PC-9 (cell line): ENCODE measurements around the gene TPRG1L. TPM values are rescaled to one million over a fixed set of nuclear protein-coding genes. Genes with fewer than 3 reads are reported as not detected.

ENCODE experiments used
- BruUV-seq: library from RNA; stranded (reverse); fragments of 400-500 nt; replicated peaks from 2 replicates; lab custom pipeline; 2021; lab: Mats Ljungman, UMichigan
- CTCF ChIA-PET: fragments of 300-600 bp; sonication (Branson Sonifier 250); formaldehyde crosslinking; loops from one replicate; lab custom pipeline; 2022; ENCODE audit warnings: antibody characterized with exemption; lab: Charles Lee
- POLR2A ChIA-PET: fragments of 300-600 bp; sonication (Branson Sonifier 250); formaldehyde crosslinking; loops from one replicate; lab custom pipeline; 2022; ENCODE audit warnings: antibody characterized with exemption; ENCODE audit not compliant: unreplicated experiment; lab: Charles Lee
- DNase-seq, 2 experiments: peaks; one replicate each; pipeline versions ENCODE4 v3.0.0 to v3.0.0-alpha.2; 2015 to 2022; ENCODE audit warnings: mixed read lengths in 1 of 2
- H2AFZ ChIP-seq: fragments of 200-600 bp; sonication (generic); 2 replicates; pipeline ENCODE4 v1.8.1; 2017; ENCODE audit warnings: antibody characterized with exemption
- H3F3A ChIP-seq: fragments of 200-600 bp; sonication (generic); 2 replicates; pipeline ENCODE4 v1.8.1; 2017; ENCODE audit warnings: antibody characterized with exemption, mild to moderate bottlenecking, low read depth; ENCODE audit not compliant: insufficient read depth
- H3K27ac ChIP-seq: fragments of 200-600 bp; sonication (generic); 2 replicates; pipeline ENCODE4 v1.6.1; 2016; ENCODE audit warnings: mixed run types
- H3K27me3 ChIP-seq: fragments of 200-600 bp; sonication (generic); 2 replicates; pipeline ENCODE4 v1.6.1; 2016; ENCODE audit warnings: low read depth, mixed run types; ENCODE audit not compliant: insufficient read depth
- H3K36me3 ChIP-seq: fragments of 200-600 bp; sonication (generic); 2 replicates; pipeline ENCODE4 v1.6.1; 2016; ENCODE audit warnings: low read depth, mixed run types
- H3K4me1 ChIP-seq: fragments of 200-600 bp; sonication (generic); replicated peaks from 2 replicates; pipeline ENCODE4 v1.6.1; 2016; ENCODE audit warnings: mixed run types; ENCODE audit not compliant: insufficient read depth
- H3K4me2 ChIP-seq: fragments of 200-600 bp; sonication (generic); 2 replicates; pipeline ENCODE4 v1.6.1; 2017; ENCODE audit warnings: mixed run types
- H3K4me3 ChIP-seq: fragments of 200-600 bp; sonication (generic); 2 replicates; pipeline ENCODE4 v1.6.1; 2016; ENCODE audit warnings: mixed run types
- H3K79me2 ChIP-seq: fragments of 200-600 bp; sonication (generic); 2 replicates; pipeline ENCODE4 v1.6.1; 2017; ENCODE audit warnings: low read depth, mixed run types
- H3K9me2 ChIP-seq: fragments of 200-600 bp; sonication (generic); 2 replicates; pipeline ENCODE4 v1.8.1; 2017; ENCODE audit warnings: mild to moderate bottlenecking; ENCODE audit not compliant: insufficient read depth
- H3K9me3 ChIP-seq: fragments of 200-600 bp; sonication (generic); 2 replicates; pipeline ENCODE4 v1.8.1; 2016; ENCODE audit warnings: low read depth; ENCODE audit not compliant: insufficient read depth
- H4K20me1 ChIP-seq: fragments of 200-600 bp; sonication (generic); 2 replicates; pipeline ENCODE4 v1.8.1; 2017; ENCODE audit not compliant: insufficient read depth
- CTCF ChIP-seq: fragments of 200-600 bp; sonication (generic); conservative IDR thresholded peaks from 2 replicates; pipeline ENCODE4 v1.6.1; 2017; ENCODE audit warnings: mixed run types, antibody characterized with exemption, mild to moderate bottlenecking, moderate library complexity
- EZH2 ChIP-seq: fragments of 200-600 bp; sonication (generic); IDR thresholded peaks from 2 replicates; pipeline ENCODE4 v1.8.0; 2017; ENCODE audit warnings: antibody characterized with exemption, low read depth
- intact Hi-C: fragments of 100-400 bp; cut with micrococcal nuclease; formaldehyde crosslinking; loops from one replicate; pipeline ENCODE4 v1.10.0; 2022; ENCODE audit not compliant: unreplicated experiment
- total RNA-seq: library from RNA; stranded (reverse); gene quantifications from 2 replicates; pipeline ENCODE4 v1.2.3, GENCODE V29; 2021

The TPRG1L gene
- total RNA-seq, 1 experiment from 2014 or later = 41.4 TPM

- ChIA-PET POLR2A (interaction anchor here (0.6 kb wide), 1 partner anchor 1747 kb away, joined by 4 read pairs; no protein-coding TSS in a partner anchor), CTCF (no interaction called here)
- peaks cover 5% of the 10 kb centered on the region for H3K4me1 ChIP-seq
- BruUV-seq = no TSS peak
- no peaks in the 10 kb centered on the region for H3K36me3 ChIP-seq
- H3F3A ChIP-seq = no peaks in the 10 kb centered on the region
- H3K4me3 ChIP-seq = no peak overlapping the region
- intact Hi-C loops = no loop called here
- no peaks in the 10 kb centered on the region for H3K27me3 ChIP-seq
- no peaks in the 10 kb centered on the region for H3K9me2 ChIP-seq
- H4K20me1 ChIP-seq = no peaks in the 10 kb centered on the region
- H3K9me3 ChIP-seq = no peaks in the 10 kb centered on the region
- H3K27ac ChIP-seq = no peak overlapping the region
- TF ChIP-seq CTCF (no peak), EZH2 (no peak)
- H2AFZ ChIP-seq = no peak overlapping the region
- H3K79me2 ChIP-seq = no peaks in the 10 kb centered on the region
- H3K4me2 ChIP-seq = no peak overlapping the region
- no peak for DNase-seq
Observed at GRCh38 chr1:3677484-3677883, 52.7 kb downstream of the TPRG1L start.

- 0 out of 2 replicates have a peak, but pooled peaks cover 3% of the 10 kb centered on the region for H3K27me3 ChIP-seq
- peaks cover 5% of the 10 kb centered on the region for H3K4me1 ChIP-seq
- ChIA-PET POLR2A (no interaction called here), CTCF (no interaction called here)
- no peaks in the 10 kb centered on the region for H3K36me3 ChIP-seq
- no peak overlapping the region for H3K4me3 ChIP-seq
- TF ChIP-seq EZH2 = no peak
- TF ChIP-seq CTCF = no peak
- no peaks in the 10 kb centered on the region for H3F3A ChIP-seq
- intact Hi-C loops = no loop called here
- no peaks in the 10 kb centered on the region for H3K9me3 ChIP-seq
- H2AFZ ChIP-seq = no peak overlapping the region
- peak in 1 of 2 experiments; percentile 45 for DNase-seq
- no peak overlapping the region for H3K27ac ChIP-seq
- no peaks in the 10 kb centered on the region for H4K20me1 ChIP-seq
- no TSS peak for BruUV-seq
- no peak overlapping the region for H3K4me2 ChIP-seq
- no peaks in the 10 kb centered on the region for H3K79me2 ChIP-seq
- H3K9me2 ChIP-seq = no peaks in the 10 kb centered on the region
Observed at GRCh38 chr1:3678361-3679097, 53.7 kb downstream of the TPRG1L start.

DNA sequence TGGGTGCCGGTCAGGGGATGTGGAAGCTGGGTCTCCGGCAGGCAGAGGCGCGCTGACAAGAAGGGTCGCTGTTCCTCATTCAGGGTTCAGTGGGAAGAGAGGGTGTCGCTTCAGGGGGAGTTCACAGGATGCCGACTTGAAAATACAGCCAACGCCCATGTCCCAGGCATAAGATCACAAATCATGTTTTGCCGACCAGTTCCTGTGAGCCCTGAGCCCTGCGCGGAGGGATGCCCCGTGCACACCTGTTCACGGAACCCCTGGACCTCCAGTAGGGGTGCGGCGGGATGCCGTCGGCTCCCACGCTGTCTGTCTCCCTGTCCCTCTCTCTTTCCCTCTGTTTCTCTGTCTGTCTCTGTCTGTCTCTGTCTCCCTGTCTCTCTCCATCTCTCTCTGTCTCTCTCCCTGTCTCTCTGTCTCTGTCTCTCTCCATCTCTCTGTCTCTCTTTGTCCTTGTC, 54.3 kb downstream of the TPRG1L start:
- peaks cover 5% of the 10 kb centered on the region for H3K4me1 ChIP-seq
- no peak overlapping the region for H3K27ac ChIP-seq
- H3K79me2 ChIP-seq = no peaks in the 10 kb centered on the region
- H3K4me3 ChIP-seq = no peak overlapping the region
- no peaks in the 10 kb centered on the region for H3K9me3 ChIP-seq
- no peak overlapping the region for H3K4me2 ChIP-seq
- no peaks in the 10 kb centered on the region for H4K20me1 ChIP-seq
- ChIA-PET POLR2A (no interaction called here), CTCF (no interaction called here)
- no peak for DNase-seq
- H3K36me3 ChIP-seq = no peaks in the 10 kb centered on the region
- TF ChIP-seq CTCF = no peak
- no TSS peak for BruUV-seq
- peaks cover 9% of the 10 kb centered on the region; the same call in 1 of the 2 replicates for H3K27me3 ChIP-seq
- H3K9me2 ChIP-seq = no peaks in the 10 kb centered on the region
- intact Hi-C loops = no loop called here
- no peaks in the 10 kb centered on the region for H3F3A ChIP-seq
- H2AFZ ChIP-seq = no peak overlapping the region

Other genes with a start within 250 kb of the TPRG1L start
- 25.1 and 29.1 TPM in 2 replicates for gene ARHGEF16, start 170.3 kb upstream of the TPRG1L start, total RNA-seq
- 65.3 and 77.6 TPM in 2 replicates for gene MEGF6, start 13.5 kb upstream of the TPRG1L start, total RNA-seq
- 23.8 and 25.5 TPM in 2 replicates for gene WRAP73, start 25.1 kb downstream of the TPRG1L start, total RNA-seq
- gene TP73, start 27.5 kb downstream of the TPRG1L start, total RNA-seq = 6.2 and 6.9 TPM in 2 replicates
- gene CCDC27, start 127.4 kb downstream of the TPRG1L start, total RNA-seq = not detected in 2 replicates
- gene SMIM1, start 147.7 kb downstream of the TPRG1L start, total RNA-seq = 5.9 and 13.2 TPM in 2 replicates
- 34.2 and 35.5 TPM in 2 replicates for gene LRRC47, start 171.5 kb downstream of the TPRG1L start, total RNA-seq
- gene CEP104, start 232.2 kb downstream of the TPRG1L start, total RNA-seq = 47.7 and 57.7 TPM in 2 replicates
- 4.7 and 5.9 TPM in 2 replicates for gene DFFB, start 232.5 kb downstream of the TPRG1L start, total RNA-seq